HG03354 (cell line): ENCODE measurements around the gene MED12L.
"Not testable (repeated sequence)": the region's sequence is repeated elsewhere in the genome, so short reads cannot be mapped to it uniquely, and the experiment has no call there.

Source experiments
- ATAC-seq: cut with Tn5 transposase; IDR thresholded peaks from one replicate; pipeline ENCODE4 v1.9.1; 2021; ENCODE audit warnings: mild to moderate bottlenecking; ENCODE audit not compliant: unreplicated experiment, poor library complexity, severe bottlenecking

MED12L gene

GRCh38 chr3:151085227-151085888 lies at the start of gene MED12L:
TSS of gene MED12L (plus strand) at chr3:151085664. CDS start at chr3:151086927, 1,263 bp downstream.
- ATAC-seq, result peak; percentile 74

- ATAC-seq, result no peak
Observed at GRCh38 chr3:151037746-151038477, 47.6 kb upstream of the MED12L start.

- no peak for ATAC-seq
Observed at GRCh38 chr3:151044706-151045105, 40.8 kb upstream of the MED12L start.

- no peak for ATAC-seq
Observed at GRCh38 chr3:151047636-151048035, 37.8 kb upstream of the MED12L start.

- no peak for ATAC-seq
Observed at GRCh38 chr3:151051533-151051932, 33.9 kb upstream of the MED12L start.

GRCh38 chr3:151052346-151052745 lies 33.1 kb upstream of the MED12L start:
- no peak for ATAC-seq

- no peak for ATAC-seq
Observed at GRCh38 chr3:151052756-151053155, 32.7 kb upstream of the MED12L start.

- no peak for ATAC-seq
Observed at GRCh38 chr3:151058740-151059139, 26.7 kb upstream of the MED12L start.

GRCh38 chr3:151062611-151063010 lies 22.9 kb upstream of the MED12L start:
- ATAC-seq, result no peak

- ATAC-seq, result no peak
Observed at GRCh38 chr3:151067158-151067557, 18.3 kb upstream of the MED12L start.

GRCh38 chr3:151072842-151073241 lies 12.6 kb upstream of the MED12L start:
- ATAC-seq, result not testable (repeated sequence)

GRCh38 chr3:151074256-151074655 lies 11.2 kb upstream of the MED12L start:
- no peak for ATAC-seq

- no peak for ATAC-seq
Observed at GRCh38 chr3:151075869-151076562, 9.4 kb upstream of the MED12L start.

- ATAC-seq, result no peak
Observed at GRCh38 chr3:151076626-151077025, 8.8 kb upstream of the MED12L start.

GRCh38 chr3:151081082-151081481 lies 4.4 kb upstream of the MED12L start:
- ATAC-seq, result not testable (repeated sequence)

GRCh38 chr3:151082880-151083838 lies 2.3 kb upstream of the MED12L start:
- ATAC-seq, result no peak

GRCh38 chr3:151084893-151085226 lies 604 bp upstream of the MED12L start:
- no peak for ATAC-seq

- peak; percentile 31 for ATAC-seq
Observed at GRCh38 chr3:151085889-151086483, 522 bp downstream of the MED12L start.
